ENCODE results near the gene RGS3.

RGS3 gene

DNA sequence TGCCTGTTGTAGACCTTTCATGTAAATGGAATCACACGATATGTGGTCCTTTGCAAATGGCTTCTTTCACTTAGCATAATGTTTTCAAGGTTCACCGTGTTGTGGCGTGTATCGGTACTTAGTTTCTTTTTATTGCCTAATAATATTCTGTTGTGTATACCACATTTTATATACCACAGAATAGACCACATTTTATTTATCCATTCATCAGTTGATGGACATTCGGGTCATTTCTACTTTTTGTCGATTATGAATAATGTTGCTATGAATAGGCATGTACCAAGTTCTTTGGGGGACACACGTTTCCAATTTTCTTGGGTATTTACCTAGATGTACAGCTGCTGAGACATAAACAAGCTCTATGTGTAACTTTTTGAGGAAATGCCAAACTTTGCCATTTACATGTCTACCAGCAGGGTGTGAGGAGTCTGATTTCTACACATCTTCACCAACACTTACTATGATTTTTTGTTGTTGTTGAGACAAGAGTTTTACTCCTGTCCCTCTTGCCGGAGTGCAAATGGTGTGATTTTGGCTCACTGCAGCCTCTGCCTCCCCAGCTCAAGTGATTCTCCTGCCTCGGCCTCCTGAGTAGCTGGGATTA, 144.7 kb downstream of the RGS3 start:
- no peak for DNase-seq

DNA sequence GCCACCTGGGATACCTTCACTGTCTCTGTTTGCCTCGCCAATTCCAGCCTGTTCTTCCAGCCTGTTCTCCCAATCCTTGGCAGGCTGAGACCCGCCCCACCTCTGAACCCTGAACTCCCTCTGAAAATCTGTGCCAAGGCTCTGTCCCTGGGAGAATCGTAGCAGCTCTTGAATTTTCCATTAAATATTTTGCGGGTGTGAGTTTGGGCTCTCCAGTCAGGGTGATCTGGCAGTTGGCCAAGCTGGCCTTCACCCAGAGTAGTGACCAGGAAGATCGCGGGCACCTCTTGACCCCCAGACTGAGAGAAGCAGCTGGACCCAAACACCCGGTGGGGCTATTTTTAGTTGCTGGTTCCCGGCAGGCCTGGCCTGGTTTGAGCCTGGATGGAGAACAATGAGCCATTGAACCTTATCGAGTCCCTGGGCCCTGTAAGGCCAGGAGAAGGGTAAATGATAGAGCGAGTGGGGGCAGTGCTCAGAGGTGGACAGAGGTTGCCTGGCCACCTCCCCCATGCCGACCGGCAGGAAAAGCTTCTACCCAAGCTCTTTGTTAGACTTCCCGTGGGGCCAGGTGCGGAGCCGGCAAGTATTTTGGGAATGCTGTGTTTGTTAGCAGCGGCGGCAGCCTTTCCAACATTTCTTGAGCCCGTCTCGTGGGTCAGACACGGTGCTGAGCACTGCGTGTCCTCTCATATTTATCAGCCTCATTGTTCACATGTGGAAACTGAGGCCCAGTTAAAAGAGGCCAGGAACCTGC, 146.2 kb downstream of the RGS3 start:
- DNase-seq: no peak

DNA sequence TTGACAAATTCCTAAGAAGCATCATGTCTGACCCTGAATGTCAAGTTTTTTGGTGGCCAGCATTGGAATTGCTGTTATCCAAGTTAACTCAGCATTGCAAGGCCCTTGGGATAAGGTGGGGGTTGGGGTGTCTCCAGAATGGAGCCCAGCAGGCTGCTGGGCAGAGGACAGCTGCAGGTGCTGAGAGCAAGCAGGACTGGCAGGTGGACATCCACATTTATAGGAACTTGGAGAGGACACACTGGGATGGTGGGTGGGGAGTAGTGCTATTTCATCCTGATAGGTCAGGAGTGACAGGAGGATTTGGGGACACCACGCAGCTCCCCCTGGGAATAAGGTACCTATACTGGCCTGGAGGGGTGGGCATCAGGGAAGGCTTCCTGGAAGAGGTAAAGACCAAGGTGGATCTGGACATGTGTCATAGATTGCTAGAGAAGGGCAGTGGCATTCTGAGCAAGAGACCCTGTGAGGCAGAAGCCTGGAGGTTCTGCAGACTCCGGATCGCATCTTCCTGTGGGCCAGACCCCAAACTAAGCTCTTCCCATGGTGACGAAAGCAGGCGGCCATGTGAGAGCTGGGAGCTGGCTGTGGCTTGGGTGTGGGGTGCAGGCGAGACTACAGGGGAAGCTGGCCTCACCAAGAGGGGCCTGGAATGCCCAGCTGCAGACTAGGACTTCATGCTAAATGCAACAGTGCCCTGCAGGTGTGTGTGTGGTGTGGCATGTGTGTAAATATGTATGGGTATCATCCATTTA, 148.1 kb downstream of the RGS3 start:
- DNase-seq: no peak

DNA sequence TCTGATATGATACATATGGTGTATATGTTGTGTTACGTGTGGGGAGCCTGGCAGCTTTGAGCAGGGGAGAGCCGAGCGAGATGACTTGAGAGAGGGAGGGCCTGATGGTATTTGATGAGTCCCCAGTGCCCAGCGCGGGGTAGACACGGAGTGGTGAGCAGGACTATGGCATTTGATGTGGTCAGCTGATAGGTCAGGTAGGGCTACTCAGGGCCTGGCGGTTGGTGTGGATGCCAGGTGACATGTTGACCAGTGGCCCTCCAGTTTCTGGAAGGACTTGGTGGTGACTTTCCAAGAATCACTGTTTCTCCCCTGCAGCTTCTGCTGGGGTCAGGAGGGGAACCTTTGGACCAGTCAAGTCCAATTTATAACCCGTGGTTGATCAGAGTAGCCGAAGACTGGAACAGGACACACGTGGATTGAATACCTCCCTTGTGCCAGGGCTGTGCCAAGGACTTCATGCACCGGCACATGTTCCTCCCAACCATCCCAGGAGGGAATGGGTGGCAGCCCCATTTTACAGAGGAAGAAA, 148.8 kb downstream of the RGS3 start:
- DNase-seq: no peak

DNA sequence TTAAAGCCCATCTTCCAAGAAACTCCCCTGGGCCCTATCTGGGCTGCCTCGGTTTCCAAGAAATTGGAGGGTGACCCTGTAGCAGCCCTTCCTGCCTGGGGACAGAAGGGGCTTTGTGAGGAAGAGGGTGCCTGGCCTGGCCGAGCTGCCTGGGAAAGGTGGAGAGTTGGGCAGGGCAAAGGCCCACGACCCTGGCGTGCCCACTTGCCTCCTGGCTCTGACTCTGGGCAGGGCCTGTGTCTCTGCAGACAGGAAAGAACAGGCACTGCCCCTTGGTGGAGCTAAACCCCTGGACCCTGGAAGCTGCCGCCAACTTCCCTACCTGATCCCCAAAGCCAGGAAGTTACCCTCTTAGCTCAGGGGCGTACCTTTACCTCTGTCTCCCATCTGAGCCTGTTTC, 149.3 kb downstream of the RGS3 start:
- no peak for DNase-seq

DNA sequence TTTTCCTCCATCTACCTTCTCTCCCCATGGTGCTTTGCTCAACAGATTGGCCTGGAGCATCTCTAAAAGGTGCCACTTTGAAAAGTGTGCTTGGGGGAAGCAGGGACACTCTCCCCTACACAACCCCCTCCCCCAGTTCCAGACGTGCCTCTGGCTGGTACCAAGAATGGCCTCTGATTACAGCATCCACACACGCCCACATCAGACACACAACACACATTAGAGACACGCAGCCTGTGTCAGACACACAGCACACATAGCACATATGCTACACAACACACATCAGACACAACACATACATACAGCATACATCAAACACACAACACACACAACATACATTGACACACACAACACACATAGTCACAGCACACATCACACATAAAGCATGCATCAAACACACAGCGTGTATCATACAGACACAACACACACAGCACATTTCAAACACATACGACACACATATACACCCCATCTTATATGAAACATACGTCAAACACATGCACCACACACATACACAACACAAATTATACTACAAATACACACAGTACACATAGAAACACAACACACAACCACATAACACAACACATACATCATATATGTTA, 150.4 kb downstream of the RGS3 start:
- no peak for DNase-seq

DNA sequence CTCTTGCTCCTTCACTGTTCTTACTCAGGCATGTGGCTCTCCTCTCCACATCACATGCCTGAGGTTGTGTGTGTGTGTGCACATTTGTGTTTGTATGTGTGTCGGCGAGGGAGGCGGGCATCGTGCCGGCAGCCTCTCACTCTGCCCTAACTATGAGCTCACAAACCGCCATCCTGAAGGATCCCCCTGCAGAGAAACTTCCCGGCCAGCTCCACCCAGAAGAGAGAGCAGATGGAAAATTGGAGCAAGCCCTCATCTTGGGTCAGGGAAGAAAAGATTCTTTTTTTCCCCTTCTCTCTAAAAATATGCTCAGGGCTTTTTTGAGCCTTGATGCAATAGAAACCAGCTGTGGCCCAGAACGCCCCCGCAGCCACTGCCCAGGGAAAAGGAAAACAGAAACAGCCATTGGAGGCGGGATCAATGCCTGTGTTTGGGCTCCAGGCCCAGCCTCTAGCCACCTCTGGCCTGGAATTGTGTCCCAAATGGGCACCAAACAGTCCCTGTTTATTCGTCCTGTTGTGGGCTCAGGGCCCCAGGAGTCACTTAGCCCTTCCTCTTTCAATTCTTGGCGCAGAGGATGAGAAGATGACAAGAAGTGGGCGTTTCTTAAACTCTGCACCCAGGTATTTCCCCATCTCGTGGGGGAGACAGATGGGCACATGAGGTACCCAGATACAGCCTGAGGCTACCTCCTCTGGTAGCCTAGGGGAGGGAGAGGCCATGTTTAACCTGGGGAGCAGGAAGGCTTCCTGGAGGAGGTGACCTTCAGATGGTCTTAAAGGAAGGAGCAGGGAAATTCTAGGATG, 151.5 kb downstream of the RGS3 start:
- peak; percentile 40 for DNase-seq

DNA sequence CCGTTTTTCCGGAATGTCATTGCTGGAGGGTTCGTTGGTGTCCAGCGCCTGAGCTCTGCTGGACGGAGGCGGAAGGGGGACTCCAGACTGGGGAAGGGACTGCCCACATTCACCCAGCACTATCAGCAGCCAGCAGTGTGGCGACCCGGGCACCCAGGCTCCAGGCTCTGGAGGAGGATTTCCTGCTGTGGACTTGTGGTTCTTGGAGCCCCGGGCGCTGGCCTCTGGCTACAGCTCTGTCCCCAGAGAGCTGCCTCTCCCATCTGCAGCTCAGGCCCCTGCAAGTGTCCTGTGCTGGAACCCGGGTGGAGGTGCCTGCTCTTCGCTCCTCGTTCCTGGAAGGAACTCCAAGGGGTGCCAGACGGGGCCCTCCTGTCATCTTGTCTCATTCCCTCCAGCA, 152.6 kb downstream of the RGS3 start:
- no peak for DNase-seq

DNA sequence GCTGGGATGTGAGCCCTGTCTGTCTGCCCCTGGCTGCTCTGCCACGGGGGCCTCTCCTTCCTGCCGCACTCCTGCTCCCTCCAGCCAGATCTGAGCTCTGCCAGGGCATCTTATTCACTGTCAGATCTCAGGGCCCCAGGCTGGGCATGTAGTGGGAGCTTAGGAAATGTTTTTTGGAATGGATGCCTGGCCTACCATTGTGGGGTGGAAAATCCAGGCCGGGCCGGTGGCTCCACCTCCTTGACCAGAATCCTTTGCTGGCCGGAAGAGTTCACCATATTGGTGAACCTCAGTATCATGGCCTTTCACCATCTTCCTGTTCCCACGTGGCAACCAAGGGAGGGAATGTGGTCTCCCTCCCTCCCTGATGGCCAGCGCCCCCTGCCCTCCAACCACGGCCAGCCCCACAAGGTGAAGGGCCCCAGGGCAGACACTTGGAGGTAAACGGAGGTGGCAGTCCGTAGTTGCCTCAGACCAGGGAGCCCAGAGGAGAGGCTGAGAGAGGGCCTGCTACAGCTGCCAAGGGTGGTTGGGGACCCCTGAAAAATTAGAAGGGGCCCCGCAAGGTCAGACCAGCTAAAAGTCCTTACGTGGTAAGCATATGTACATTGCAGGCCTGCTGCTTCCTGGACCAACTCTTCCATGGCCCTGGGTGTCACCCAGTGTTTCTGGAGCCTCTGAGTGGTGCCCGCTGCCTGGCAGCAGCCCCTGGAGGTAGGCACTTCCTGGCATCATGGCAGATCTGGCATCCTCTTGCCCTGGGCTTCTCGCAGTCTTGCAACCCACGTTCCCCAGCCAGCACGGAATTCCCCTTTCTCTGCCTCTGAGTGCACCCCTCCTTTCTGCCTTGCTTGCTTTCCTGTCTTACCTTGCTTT, 153.3 kb downstream of the RGS3 start:
- no peak for DNase-seq

DNA sequence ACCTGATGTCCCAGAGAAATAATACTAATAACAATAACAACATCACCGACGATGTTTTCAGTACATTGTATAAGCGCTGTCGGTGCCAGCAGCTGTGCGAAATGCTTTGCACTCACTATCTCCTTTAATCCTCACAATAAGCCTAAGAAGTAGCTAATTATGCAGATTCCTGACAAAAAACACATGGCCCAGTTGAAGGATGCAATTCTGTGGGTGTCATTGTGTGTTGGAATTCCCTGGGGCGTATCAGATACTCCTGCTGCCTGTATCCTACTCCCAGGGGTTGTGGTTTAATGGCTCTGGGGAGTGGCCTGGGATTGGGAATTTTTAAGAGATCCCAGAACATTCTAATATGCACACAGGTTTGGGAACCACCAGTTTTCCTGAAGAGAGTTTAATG, 154.0 kb downstream of the RGS3 start:
- DNase-seq: no peak

DNA sequence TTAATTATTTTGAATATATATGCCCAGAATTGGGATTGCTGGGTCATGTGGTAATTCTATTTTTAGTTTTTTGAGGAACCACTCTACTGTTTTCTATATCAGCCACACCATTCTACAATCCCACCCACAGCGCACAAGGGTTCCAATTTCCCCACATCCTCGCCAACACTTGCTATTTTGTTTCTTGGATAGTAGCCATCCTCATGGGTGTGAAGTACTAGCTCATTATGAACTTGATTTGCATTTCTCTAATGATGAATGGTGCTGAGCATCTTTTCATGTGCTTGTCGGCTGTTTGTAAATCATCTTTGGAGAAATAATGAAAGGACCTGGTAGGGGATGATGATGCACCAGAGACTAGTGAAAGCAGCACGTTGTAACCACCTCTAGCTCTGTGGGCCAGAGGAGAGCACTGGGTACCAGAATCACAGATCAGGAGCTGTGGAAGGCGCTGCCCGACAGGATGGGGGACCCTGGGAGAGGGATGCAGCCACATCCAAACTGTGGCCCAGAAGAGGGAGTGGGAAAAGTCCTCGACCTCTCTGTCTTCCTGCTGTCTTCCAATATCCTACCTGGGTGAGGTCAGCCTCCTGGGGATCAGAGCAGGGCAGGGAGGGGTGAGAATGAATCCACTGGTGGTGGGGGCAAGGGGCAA, 155.4 kb downstream of the RGS3 start:
- no peak for DNase-seq

DNA sequence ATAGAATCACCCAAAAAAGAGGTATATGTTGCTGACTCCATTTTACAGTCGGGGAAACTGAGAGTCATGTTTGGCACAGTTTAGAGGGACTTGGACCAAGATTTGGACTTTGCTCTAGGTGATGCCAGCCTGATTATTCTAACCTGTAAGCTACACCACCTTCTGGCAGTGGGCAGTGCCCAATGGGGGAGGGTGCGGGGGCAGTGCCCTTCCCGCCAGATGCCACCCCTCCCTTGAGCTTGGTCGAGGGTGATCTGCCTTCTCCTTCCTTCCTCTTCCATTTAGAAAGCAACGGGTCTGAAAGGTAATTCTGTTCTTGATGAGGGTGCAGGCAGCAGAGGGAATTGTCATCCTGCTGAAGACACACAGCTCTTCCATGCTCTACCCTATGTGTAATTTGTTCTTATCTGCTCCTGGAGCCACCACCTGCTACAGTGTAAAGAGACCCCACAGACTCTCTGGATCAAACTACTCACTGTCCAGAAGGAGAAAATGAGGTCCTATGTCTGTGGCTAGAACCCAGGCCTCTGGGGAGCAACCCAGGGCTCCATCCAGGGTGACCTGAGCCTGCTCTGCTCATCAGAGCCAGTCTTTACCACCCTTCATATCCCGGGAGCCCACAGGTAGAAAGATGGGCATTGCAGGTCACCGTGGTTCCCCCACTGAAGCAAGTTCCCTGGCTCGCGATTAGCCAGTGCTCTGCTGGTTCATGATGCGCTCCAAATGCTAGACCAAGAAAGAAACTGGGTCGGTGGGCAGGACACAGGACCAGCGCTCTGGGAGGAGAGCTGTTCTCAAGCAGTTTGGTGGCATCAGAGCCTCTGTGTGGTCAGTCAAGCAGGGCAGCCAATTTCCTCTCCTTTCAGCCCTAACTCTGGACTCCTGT, 156.2 kb downstream of the RGS3 start:
- no peak for DNase-seq

DNA sequence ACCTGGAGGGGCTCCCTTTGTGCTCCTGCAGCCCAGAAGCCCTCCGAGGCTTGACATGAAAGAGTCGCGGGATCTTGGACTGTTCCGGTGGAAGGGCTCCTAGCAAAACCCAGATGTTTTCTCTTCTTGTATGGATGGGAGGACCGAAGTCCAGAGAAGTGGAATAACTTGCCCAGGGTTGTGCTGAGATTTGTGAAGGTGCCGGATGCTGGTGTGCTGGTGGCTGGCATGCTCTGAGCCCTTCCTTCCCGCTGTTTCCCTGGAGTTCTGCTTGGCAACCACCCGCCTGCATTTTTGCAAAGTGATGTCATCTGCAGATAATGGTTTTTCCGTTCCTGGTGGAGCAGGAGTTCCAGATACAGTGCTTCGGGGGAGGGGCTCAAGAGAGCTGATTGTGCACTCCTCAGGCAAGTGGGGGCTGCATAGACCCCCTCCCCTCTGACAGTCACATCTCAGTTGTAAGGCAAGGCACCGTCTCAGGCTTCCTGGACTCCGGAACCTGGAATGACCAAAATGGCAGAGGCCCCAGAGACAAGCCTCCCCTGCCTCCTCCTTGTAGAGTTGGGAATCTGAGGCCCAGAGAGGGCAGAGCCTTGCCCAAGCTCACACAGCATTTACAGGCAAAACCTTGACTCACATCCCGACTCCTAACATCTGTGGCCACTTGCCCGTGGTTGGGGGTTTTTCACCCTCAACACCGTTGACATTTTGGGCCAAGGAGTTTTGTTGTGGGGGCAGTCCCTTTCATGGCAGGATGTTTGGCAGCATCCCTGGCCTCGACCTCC, 157.0 kb downstream of the RGS3 start:
- peak; percentile 81 for DNase-seq

DNA sequence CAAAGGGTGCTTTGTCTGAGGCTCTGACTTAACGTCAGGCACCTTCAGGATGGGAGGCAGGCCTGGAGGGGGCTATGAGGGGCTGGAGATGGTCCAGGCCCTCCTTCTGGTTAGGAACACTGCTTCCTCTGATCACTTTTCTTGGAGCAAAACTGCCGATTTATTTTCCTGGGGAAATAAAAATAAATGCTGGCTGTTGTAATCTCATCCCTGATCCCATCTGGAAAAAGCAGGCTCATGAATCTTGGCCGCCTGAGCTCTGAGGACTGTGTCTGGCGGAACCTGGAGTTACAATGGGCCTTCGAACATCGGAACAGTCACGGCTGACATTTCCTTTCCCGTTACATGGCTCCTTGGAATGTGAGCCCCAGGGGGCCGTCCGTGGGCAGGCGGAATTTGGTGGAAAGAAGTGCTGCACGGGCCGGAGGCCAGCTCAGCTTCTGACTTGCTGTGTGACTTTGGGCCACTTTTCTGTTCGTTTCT, 157.8 kb downstream of the RGS3 start:
- DNase-seq: peak; percentile 89

DNA sequence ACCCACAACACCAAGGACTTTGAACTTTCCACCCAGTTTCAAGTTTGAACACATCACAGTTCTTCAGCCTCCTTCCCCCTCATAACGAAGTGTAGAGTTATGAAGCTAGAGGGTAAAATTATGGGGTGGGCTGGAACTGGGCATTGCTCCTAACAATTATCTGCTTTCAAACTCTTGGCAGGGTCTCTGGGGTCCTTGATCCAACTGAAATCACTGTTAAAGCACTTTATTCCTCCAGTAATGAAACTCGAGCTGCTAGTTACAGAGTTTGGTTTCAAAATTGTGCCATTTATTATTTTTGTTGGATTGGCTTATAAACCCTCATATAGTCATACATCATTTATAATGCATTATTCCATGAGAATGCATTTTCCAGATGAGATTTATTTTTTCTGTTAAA, 158.5 kb downstream of the RGS3 start:
- no peak for DNase-seq

DNA sequence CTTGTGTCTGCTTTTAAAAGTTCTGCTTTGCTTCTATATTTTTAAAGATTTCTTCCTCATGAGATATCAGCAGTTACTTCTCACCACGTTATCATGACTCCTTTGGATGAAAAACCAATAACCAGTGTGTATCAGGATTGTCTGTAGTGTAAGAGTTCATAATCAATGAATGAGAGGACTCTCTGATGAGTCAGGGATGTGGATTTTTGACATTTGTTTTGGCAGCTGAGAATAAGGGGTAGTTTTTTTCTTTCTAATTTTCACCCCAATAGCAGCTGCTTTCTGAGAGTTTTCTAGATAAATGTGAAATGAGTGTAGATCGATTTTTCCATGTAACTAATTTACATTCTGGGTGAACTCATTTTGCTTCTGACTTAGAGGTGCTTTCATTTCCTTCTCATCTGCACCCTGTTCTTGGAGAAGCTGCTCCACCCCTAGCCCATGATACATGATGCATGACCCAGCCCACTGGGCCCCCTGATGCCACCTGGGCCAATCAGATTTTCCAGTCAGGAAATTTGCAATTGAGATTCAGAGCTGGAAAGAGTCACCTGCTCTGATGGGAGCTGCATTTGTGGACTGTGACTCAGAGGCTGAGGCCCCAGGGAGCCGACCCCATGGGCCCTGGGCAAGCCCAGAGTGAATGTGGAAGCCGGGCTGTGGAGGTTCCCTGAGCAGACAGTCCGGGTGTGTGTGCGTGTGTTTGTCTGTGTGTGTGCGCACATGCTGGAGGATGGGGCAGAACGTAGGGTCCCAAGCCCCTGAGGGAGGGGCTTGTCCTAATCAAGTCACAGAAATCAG, 159.3 kb downstream of the RGS3 start:
- DNase-seq: peak; percentile 73

DNA sequence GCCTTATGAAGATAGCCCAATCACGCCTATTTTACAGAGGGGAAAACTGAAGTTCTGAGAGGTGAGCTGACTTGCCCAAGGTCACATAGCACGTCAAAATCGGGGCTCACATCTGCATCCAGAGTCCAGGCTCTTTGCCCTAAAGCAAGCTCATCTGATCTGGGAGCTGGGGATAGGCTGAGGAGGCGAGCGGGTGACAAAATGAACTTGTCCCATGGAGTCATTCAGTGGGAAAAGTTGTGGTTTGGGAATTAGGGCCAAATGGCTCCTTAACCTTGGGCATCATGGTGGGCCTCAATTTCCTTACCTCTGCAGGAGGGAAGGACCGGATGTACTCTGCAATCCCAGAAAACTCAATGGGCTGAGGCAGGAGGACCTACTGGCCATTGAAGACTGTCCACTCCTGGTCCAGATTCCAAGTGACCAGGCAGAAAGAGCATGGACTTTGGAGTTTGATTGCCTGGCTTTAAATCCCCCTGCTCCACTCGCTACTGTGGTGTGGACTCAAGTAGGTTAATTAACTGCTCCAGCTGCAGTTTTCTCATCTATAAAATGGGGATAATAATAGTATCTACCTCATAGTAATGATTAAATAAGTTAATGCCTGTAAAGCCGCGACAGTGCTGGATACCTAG, 160.4 kb downstream of the RGS3 start:
- DNase-seq: no peak

DNA sequence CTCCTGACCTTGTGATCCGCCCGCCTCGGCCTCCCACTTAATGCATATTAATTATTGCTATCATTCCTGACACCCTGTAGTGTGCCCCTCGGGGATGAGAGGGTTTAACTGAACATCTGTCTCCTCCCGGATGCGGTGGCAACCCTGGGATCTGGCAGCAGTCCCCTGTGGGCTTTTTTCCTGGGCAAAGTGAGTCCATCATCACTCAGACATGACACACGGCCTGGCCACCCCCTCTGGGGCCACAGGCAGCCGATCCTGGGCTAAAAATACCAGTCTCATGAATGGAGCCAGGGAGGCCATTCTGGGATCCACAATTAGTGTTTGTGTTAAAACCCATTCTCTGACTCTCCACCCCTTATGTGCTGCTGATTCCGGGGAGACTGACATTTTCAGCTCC, 161.2 kb downstream of the RGS3 start:
- DNase-seq: peak; percentile 22
